GM21528 (cell line): Measurements from ENCODE around the gene C22orf31.
"Not testable (repeated sequence)": the region's sequence is repeated elsewhere in the genome, so short reads cannot be mapped to it uniquely, and the experiment has no call there.

Experiments
- ATAC-seq: cut with Tn5 transposase; IDR thresholded peaks from one replicate; pipeline ENCODE4 v1.9.1; 2021; ENCODE audit warnings: mild to moderate bottlenecking, moderate library complexity; ENCODE audit not compliant: unreplicated experiment, low FRiP score

The C22orf31 gene

DNA sequence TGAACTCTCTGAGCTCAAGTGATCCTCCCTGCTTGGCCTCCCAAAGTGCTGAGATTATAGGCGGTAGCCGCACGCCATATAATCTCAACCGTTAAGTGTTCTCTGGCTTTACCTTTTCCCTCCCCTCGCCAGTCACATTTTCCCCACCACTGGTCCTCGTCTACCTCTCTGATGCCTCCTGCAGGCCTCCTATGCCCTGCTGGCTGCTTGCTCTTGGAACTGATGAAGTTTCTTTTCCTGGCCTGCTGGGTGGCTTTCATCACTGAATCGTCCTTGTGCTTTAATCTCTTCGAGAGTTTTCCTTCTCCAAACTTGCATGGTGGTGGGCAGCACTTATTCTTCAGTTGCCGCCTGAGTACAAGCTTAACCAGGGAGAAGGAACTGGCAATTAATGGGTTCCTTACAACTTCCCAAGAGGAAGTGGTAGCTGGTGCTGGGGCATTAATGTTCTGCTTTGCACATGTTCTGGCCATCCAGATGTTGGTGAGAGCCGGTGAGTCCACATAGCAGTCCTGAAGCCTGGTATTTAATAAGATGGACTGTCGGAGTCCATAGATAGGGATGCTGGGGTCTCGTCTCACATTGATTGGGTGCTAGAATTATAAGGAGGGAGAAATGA lies 1.3 kb downstream of the C22orf31 start:
- ATAC-seq, result no peak

GRCh38 chr22:29056472-29056871 lies 5.2 kb downstream of the C22orf31 start:
- no peak for ATAC-seq

DNA sequence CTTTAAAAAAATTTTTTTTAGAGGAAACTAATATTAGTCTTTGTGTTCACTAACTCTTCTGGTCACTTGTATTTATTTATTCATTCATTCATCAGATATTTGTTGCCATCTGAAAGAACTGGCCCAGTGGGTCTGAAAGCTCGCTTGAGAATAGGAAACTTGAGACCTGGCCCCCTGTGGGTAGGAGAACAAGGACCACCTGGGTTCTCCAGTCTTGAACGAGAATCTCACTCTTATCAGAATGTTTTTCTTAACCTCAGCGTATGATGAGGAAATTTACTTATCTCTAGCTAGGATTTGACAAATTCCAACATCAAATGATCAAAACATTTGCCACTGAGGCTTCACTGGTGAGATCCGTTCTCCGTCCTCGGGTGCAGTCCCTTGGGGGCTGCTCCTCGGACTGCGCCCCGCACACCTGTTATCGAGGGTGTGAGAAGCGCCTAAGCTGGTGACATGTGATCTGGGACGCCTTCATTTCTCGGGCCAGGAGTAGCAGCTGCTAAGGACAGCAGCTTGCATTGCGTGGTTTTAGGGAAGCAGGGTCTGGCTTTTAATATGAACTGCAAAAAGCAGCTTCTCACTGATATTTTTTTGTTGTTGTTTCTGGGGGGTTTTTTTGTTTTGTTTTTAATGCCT lies 6.3 kb downstream of the C22orf31 start:
- no peak for ATAC-seq

GRCh38 chr22:29054251-29054767 lies 7.3 kb downstream of the C22orf31 start:
- no peak for ATAC-seq

- no peak for ATAC-seq
Measured at GRCh38 chr22:29053048-29053702, 8.5 kb downstream of the C22orf31 start.

GRCh38 chr22:29050457-29050856 lies 11.2 kb downstream of the C22orf31 start:
- no peak for ATAC-seq

GRCh38 chr22:29049655-29050263 lies 11.9 kb downstream of the C22orf31 start:
- no peak for ATAC-seq

- no peak for ATAC-seq
Measured at GRCh38 chr22:29048822-29049654, 12.6 kb downstream of the C22orf31 start.

GRCh38 chr22:29044657-29045176 lies 16.9 kb downstream of the C22orf31 start:
- no peak for ATAC-seq

DNA sequence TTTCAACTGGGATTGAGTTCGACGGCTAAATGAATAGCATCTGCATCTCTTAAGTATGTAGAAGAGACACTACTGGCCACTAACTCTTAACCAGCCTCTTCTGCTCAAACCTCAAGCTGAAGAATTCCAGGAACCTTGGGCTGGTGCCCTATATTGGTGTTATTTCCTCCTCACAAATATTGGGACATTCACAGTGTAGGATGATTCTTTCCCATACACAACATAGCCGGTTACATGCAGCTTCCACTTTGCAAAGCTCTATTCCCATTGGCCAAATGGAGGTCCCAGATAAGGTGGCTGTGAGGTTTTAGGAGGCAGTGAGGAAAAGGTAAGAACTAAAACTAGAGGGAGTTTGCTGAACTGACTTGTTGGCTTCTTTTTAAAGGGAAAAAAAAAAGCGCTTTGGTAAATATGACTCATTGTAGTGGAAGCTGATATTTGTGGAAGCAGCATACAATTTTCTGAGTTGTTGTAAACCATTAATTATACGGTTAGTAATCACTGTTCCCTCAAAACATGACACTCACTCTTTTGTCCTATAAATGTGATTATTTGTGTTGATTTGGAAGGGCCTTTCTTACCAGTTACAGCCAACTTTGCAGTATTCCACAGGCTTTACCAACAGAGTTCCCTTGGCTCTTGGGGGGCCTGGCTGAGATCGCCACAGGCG lies 17.6 kb downstream of the C22orf31 start:
- ATAC-seq, result no peak

DNA sequence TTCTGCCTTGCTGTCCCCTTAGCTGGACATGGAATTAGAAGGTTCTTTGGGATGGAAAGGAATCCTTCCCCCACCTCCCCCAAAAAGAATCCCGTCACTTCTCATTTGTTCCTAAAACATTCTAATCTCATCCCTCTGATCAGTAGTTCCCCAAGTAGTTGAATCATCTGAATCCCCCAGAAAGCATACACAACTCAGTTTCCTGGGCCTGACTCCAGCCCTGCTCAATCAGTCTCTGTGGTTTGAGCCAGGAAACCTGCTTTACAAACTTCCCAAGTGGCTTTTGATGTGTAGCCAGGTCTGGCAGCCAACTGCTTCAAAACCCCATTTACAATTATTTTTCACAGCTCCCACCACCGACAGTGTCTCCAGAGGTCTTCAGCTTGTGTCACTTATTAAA lies 20.2 kb downstream of the C22orf31 start:
- ATAC-seq, result no peak

DNA sequence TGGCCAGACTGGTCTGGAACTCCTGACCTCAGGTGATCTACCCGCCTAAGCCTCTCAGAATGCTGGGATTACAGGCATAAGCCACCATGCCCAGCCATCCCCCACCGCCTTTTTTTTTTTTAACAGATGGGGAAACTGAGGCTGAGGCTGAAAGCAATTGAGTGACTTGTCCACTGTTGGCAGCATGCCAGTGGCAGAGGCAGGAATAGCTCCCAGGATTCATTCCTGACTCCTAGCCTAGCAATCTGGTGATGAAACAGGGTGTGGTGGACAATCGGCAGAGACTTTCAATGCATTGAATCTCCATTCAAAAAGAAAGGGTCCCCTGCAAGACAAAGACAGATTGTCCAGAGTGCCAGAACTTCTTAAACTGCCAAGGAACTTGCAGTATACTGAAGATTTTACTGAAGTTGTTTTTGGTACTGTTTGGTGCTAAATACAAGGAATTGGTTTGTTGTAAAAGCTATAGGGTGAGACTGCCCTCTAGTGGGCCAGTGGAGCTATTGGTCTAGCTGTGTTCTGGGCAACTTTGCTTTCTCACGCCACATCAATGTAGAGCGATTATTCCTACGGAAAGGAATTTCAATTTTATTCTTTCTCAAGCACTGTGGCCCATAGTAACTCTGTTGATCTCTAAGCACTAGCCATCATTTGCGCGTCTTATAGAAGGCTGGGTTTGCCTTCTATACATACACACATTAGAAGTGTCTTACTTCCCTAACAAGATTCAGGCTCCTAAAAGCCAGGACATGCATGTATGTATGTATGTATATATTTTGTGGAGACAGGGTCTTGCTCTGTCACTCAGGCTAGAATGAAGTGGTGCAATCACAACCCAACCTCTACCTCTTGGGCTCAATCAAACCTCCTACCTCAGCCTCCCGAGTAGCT lies 21.0 kb downstream of the C22orf31 start:
- no peak for ATAC-seq

DNA sequence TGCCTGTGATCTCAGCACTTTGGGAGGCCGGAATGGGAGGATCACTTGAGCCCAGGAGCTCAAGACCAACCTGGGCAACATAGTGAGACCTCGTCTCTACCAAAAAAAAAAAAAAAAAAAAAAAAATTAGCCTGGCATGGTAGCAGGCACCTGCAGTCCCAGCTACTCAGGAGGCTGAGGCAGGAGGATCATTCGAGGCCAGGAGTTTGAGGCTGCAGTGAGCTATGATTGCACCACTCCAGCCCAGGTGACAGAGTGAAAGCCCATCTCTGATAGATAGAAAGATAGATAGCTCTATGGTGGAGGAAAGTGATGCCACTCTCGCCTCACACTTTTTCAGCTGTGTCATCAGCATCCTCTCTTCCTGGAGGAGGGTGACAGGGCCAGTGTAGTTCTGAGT lies 21.9 kb downstream of the C22orf31 start:
- not testable (repeated sequence) for ATAC-seq

DNA sequence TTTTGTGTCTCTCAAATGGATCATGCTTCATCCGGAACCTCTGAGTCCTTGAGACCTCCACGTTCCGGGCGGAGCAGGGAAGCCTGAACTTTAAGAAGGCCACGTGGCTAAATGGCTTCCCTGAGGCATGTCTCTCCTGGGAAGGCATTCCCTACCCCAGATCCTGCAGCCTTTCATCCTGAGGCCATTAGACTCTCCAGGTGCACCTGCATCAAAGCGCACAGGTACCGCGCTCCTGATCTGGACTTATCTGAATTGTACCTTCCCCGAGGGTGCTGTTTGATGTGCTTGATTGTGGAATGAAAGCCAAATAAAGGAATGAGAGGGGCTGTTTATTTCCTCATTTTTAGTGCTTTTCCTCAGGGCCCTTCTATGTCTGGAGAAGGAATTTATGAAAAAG lies 22.5 kb downstream of the C22orf31 start:
- no peak for ATAC-seq

- ATAC-seq, result no peak
Measured at GRCh38 chr22:29037340-29037932, 24.2 kb downstream of the C22orf31 start.

- no peak for ATAC-seq
Measured at GRCh38 chr22:29032584-29032983, 29.0 kb downstream of the C22orf31 start.

GRCh38 chr22:29032014-29032475 lies 29.6 kb downstream of the C22orf31 start:
- no peak for ATAC-seq
